T-helper 1 cell (primary cell): ENCODE measurements around the gene DPP3.

Experiments
- DNase-seq, 5 donors: peaks; one replicate each; pipeline ENCODE4 v3.0.0-alpha.2; 2012 to 2020

Gene DPP3

DNA sequence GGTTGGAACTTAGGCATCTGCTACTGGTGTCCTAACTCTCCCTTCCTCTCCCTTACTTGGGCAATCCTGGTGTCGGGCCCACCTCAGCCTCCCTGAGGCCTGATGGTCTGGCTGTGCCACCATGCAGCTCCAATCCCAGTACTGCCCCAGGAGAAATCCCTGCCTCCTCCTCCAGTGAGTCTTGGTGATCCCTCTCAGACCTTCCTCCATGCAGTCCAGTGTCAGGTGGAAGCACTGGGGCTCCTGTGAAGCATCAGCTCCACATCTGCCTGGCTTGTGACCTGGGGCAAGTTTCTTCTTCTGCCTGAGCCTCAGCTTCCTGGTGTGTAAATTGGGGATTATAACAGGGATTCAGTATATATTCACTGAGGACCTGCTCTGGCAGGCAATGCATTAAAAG, 15.3 kb upstream of the DPP3 start:
- DNase-seq: no peak

DNA sequence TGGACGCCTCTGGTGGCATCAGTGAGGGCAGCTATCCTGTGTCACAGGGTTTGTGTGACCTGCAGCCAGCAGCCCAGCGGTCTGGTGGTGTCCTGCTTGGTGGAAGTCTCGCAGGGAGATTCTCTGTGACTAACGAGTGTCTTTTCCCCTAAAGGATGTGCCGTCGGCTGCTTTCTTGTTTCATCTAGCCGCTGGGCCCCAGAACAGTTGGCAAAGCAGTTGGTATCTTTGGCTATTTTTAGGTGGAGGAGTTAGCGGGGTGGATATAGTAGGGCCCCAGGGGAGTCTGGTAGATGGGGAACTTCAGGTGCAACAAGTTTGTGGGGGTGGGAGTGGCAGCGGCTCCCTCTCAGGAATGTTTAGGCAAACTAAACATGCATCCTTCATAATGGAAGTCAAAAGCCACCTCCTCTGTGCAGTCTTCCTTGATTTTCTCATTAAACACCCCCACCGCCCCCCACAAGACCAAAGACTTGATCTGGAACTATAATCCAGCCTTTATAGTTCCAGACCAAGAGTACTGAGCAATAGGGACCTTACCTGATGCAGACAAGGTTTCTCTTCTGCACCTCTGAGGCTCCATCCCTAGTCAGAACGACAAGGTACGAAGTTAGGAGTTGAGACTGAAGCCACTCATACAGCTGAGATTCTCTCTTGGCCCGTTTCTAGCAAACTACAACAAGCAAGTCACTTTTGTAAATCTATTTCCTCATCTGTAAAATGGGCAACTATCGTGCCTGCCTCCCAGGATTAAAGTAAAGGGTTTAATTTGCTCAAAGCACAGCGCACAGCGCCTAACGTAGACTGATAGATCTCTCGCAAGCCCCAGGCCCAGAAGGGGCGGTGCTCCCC, 14.6 kb upstream of the DPP3 start:
- DNase-seq: no peak

DNA sequence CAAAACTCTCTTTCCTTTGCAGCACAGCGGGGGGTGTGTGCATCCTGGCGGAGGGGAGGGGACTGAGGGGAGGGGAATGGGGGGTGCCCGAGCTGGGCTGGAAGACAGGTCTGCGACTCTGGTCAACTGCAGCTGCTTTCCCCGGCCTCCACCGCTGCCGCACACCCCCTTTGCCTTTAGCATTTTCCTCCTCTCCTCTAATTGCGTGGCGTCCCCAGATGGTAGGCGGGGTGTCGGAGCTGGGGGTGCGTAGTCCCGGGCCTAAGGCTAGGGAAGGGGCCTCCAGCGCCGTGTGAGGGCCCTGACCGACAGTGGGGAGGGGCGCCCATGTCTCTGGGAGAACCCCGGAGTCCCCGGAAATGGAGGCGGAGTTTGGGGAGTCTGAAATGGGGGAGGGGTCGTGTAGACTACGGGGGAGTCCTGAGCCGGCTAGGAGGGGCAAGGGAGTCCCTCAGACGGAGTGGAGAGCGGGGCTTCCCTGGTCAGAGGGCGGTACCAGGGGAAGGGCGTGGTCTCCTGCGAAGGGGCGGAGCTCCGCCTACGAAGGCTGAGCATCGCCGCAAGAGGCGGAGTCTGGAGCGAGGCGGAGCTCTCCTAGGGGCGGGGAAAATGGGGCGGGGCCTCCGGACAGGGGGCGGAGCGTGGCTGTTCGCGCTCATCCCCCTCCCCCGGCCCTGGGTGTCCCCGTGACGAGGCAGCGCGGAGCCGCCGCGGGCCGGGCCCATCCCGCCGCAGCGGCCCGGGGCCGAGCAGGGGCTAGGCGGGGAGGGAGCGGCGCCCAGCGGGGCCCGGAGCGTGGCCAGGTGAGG, 13.8 kb upstream of the DPP3 start, which contains the start of gene PELI3:
PELI3 (plus strand) TSS at position 681 of the 809 bp plus-strand sequence. CDS start 1,224 bp downstream, outside the sequence.
- peak; percentile 91 to 95 (median 92) for DNase-seq

DNA sequence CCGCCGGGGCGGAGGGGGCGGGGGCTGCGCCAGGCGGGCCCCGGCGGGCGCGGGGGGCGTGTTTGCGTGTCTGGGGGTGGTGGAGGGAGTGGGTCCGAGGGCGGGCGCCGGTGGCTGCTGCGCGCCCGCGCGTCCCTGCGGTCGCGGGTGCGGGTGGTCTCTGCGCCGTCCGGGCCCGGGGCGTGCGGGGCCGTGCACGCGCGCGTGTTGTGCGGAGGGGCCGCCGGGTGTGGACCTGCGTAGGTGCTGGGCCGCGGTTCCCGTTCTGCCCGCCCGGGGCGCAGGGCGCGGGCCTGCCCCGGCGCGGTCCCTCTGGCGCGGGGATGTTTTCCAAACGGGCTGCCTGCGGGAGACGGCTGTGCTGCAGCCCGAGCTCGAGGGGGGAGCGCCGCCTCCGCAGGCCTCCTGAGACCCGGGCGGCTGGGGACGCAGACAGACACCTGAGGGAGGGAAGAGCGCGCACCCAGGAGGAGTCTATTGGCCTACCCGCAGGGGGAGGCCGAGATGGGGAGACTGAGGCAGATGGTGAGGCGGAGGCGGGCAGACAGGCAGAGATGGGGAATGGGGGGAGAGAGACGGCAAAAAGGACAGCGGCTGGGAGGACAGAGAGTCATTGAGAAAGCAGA, 13.1 kb upstream of the DPP3 start:
- peak in 2 of 5 donors; percentile 41 to 46 for DNase-seq

- peak in 1 of 5 donors; percentile 34 for DNase-seq
These were observed 12.5 kb upstream of the DPP3 start for GRCh38 chr11:66467756-66468155.

GRCh38 chr11:66468691-66469090, 11.5 kb upstream of the DPP3 start:
- DNase-seq: no peak

DNA sequence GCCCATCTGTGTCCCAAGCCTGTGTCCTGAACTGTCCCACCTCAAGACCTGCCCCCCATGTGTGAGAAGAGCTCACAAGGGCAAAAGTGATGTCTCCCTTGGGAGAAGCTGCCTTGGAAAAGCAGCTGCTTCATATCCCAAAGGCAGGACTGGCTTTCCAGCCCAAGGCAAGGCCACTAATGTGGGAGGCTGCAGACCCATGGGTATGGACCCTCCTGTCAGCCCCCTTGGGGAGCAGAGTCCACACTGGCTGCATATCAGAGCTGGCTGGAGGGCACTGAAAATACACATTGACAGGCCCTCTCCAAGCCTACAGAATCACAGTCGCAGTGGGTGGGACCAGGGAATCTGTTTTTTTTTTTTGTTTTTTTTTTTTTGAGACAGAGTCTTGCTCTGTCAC, 10.8 kb upstream of the DPP3 start:
- no peak for DNase-seq

GRCh38 chr11:66470015-66470414, 10.2 kb upstream of the DPP3 start:
- no peak for DNase-seq

DNA sequence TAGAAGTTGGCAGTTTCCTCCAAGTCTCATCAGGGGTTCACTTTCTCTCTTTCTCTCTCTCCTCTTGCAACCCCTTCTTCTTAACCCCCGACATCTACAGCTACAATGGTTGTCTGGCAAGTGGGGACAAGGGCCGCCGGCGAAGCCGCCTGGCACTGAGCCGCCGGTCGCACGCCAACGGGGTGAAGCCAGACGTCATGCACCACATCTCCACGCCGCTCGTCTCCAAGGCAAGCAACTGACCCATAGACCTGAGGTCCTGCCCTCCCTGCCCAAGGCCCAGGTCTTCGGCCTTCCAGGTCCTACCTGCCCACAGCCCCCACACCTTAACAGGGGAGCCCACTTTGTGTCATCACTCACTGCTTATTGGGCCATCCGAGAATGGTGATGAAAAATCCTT, 9.1 kb upstream of the DPP3 start:
- no peak for DNase-seq

DNA sequence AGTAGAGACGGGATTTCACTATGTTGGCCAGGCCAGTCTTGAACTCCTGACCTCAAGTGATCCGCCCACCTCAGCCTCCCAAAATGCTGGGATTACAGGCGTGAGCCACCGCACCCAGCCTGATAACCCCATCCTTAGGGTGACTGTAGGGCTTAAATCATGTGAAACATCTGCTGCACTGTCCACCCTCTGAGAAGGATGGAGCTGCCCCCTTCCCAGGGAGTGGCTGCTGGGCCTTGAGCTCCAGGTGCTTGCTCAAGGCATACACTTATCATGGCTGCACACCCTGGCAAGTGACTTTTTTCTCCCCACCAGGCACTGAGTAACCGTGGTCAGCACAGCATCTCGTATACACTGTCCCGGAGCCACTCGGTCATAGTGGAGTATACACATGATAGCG, 8.2 kb upstream of the DPP3 start:
- DNase-seq: no peak

DNA sequence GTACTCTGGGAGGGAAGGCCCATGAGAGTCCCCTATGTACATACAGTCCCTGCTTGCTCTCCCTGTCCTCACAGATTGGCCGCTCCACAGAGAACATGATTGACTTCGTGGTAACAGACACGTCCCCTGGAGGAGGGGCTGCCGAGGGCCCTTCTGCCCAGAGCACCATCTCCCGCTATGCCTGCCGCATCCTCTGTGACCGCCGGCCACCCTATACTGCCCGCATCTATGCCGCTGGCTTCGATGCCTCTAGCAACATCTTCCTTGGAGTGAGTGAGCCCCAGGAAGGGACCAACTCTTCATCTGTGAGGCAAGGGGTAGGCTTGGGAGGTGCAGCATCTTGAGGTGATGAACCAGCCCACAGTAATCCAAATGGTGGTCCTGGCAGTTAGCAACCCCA, 7.1 kb upstream of the DPP3 start:
- no peak for DNase-seq

GRCh38 chr11:66473608-66474515, 6.4 kb upstream of the DPP3 start:
- DNase-seq: no peak

DNA sequence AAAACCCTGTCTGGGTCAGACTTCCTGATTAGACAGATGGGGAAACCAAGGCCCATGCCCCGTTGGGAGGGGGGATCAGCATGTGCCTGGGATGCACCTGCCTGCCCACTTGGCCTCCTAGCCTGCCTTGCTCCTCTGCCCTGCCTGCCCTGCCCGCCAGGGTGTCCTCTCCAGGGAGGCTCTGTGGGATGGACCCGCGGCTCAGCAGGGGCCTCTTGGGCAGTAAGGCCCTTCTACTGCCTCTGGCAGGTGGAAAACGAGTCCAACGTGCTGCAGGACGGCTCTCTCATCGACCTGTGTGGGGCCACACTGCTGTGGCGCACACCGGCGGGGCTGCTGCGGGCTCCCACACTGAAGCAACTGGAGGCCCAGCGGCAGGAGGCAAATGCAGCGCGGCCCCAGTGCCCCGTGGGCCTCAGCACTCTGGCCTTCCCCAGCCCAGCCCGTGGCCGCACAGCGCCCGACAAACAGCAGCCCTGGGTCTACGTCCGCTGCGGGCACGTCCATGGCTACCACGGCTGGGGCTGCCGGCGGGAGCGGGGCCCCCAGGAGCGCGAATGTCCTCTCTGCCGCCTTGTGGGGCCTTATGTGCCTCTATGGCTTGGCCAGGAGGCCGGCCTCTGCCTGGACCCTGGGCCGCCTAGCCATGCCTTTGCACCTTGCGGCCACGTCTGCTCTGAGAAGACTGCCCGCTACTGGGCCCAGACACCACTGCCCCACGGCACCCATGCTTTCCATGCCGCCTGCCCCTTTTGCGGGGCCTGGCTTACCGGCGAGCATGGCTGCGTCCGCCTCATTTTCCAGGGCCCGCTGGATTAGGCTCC, 4.7 kb upstream of the DPP3 start:
- DNase-seq: no peak

- DNase-seq: no peak
These were observed 3.9 kb upstream of the DPP3 start for GRCh38 chr11:66476173-66476840.

- DNase-seq: no peak
These were observed 3.4 kb upstream of the DPP3 start for GRCh38 chr11:66476841-66477251.

GRCh38 chr11:66477263-66478201, 2.7 kb upstream of the DPP3 start:
- DNase-seq: no peak

DNA sequence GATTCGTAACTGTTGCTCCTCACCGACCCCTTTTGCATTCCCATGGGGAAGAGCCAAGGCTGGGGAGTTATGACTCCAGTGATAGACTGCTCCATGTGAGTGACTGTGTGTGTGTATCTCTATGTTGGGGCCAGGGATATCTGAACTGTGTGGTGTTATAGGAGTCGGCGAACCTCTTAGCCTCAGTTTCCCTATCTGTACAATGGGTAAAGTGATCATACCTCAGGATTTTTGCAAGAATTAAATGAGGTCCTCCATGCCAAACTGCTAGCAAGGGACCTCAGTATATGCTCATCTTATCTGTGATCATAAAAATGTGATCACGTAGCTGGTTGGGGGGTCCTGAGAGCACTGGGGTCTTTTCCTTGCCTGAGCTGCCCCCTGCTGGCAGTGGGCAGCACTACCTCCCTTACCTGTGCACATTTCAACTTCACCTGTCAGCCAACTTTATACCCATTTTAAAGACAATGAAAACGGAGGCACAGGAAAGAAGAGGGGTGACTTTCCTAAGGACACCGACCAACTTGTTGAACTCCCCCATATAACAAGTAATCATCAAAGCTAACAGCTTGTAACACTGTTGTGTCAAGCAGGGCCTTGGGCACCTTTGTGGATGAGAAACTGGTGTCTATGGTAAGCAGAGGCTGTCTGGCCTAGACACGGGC, 1.4 kb upstream of the DPP3 start:
- DNase-seq: peak in 1 of 5 donors; percentile 28

DNA sequence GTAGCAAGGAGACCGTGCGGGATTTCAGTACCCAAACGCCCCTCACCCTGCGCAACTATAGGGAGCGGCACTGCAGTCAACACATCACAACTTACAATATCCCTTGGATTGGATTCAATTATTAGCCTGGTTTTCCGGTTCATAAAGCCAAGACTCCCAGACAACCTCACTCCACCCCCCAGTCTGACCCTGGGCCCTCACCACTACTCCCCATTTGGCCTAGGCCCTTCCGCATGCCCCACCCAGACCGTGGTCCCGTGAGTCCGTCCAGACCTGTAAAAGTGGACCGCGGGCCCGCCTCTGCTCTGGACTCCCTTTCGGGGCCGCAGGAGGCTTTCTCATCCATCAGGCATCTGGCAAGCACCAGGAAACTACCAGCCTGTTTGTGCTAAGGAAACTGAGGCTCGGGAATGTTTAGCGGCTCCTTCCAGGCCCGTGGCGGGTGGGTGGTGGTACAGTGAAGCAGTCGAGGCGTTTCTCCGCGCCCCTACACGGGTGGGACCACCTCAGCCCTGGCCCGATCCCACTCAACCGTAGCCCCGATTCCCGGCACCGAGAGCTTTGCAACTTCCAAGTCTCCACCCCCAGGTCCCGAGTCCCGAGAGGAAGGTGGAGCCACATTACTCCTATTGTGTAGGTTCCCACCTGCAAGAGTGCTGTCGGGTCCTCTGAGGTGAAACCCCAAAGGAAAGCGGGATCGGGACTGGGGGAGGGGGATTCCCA, 679 bp upstream of the DPP3 start:
- no peak for DNase-seq
